Stimulated activated CD4-positive, alpha-beta T cell treated with anti-CD3 and anti-CD28 coated beads, Interleukin-2, amount 100 ng/mL, for 48 hours (primary cell): ENCODE measurements around the gene PTGFRN.

Experiments used
- DNase-seq, 2 donors: peaks; one replicate each; pipeline ENCODE4 v3.0.0-alpha.2; 2020

PTGFRN gene

GRCh38 chr1:116891396-116892079 lies 18.2 kb upstream of the PTGFRN start:
- DNase-seq, result no peak

DNA sequence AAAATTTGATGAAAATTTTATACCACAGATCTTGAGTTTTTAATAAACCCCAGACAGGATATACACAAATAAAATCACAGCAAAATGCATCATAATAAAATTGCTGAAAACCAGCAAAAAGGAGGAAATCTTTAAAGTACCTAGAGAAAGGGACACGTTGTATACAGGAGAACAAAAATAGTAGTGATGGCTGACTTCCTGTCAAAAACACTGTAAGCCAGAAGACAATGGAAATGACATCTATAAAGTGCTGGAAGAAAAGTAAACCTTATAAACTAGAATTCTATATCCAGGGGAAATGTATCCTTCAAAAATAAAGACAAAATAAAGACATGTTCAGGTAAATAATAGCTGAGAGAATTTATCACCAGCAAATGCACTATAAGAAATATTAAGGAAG lies 14.6 kb upstream of the PTGFRN start:
- no peak for DNase-seq

DNA sequence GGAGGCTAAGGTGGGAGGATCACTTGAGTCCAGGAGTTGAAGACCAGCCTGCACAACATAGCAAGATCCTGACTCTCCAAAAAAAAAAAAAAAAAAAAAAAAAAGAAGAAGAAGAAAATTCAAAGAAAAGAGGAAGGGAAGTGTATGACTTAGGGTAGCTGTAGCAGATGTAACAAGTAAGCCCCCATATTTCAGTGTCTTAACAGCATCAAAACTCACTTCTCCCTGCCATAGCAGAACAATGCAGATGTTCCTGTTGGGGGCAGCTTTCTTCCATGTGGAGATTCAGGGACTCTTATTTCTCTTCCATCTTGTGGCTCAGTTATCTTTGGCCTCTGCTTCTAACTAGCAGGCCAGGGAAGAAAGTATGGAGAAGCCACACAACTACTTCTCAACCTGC lies 10.2 kb upstream of the PTGFRN start:
- DNase-seq, result no peak

DNA sequence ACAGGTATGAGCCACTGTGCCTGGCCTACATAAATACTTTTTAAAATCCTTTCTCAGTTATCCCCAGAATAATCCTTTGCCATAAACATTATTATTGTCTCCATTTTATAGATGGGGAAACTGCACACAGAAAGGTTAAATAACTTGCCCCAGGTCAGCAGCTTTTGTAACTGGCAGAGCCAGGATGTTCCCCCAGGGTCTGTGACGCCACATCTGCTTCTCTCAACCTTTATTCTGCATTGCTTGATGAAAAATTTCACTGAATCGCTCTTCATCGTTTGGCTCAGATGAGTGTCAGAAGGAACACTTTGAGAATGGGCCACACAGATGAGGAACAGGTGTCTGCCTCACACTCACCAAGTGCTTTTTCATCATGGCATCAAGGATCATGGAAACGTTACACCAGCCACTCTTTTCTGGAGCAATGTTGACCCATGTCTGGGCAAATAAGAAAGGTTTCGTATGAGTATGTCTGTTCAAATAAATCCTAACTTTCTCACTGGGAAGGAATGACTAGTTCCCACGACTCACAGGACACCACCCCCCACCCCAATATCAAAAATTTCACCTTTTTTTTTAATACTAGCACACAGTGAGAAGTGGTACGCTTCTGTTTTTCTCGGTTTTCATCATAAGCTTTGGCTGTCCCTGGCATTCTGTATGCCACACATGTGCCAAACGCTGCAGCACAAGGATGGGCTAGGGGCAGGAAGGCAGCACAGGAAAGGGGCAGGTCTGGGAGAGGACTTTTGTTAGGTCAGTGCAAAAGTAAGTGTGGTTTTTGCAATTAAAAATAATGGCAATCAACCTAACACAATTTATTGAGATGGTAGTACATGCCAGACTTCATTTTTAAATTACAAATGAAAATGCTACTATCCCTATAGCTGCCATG lies 9.0 kb upstream of the PTGFRN start:
- DNase-seq, result no peak

DNA sequence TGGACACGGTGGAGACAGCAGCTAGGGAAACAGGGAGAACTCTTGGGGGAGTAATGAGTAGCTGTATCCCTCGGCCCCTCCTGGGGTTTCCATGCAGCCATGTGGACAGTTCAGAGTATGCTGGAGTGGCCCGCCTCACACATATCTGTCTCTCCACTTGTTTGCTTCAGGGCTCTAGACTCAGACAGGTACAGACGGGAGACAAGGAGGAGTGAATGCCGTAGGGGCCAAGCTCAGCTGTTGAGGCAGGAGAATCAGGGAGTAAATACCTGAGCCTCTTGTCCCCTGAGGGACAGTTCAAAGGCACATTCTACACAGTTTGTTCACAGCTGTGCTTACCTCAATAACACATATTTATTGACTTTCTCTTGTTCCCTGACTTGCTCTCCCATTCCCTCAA lies 7.7 kb upstream of the PTGFRN start:
- DNase-seq, result no peak

DNA sequence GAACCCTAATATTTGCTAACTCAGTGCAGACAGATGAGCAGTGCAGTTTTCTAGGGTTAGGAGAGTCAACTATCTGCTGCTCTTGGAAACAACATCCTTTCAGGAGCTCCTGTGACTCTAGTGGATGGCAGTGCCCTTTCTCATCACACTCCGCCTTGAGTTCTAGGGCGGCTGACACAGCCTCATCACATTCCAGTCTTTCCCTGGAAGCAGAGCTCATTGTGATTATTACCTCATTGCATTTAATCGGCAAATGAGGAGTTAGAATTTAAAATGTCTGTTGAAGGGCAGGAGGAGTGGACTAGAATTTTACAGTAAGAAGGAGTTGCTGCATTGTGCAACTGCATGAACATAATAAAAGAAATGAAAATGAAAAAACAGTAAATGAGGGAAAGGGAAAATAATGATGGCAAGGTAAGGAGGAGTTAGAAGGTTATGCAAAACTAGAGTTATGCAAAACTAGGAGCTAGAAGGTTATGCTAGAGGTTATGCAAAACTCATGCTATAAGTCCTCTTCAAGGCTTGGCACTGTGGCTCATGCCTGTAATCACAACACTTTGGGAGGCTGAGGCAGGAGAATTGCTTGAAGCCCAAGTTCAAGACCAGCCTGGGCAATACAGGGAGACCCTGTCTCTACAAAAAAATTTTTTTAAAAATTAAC lies 6.9 kb upstream of the PTGFRN start:
- DNase-seq, result no peak

DNA sequence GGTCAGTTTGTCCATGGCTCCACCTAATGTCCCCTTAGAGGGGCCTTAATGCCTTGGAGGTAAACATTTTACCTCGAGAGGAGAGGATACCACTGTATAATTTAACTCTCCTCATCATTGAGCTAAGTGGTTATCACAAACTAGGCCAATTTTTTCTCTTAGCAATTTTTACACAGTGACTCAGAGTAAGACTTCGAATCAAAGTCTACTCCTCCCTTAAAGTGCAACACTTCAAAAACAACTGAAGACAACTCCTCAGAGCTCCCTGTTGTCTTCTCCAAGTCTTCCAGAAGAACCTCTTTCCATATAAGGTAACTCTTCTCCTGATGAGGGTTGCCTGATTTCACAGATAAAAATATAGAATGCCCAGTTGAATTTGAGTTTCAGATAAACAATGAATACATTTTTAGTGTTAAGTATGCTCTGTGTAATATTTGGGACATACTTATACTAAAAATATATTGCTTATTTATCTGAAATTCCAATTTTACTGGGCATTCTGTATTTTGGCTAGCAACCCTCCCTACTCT lies 4.9 kb upstream of the PTGFRN start:
- no peak for DNase-seq

GRCh38 chr1:116906812-116907211 lies 2.9 kb upstream of the PTGFRN start:
- DNase-seq, result no peak

DNA sequence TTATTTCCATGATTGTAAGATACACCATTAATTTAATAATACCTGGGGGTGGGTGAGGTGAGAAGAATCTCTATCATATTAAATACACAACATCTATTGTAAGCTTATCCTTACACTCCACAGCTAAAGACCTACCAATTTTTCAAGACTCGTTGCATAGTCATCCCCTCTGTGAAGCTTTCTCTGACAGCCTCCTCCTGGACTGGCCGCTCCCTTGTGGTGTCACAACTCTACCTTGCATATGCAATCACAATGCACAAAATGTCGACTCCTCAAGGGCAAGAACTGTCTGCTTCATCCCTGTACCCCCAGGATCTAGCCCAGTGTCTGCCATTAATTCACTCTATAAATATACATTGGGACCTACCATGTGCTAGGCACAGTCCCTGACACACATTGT lies 2.4 kb upstream of the PTGFRN start:
- no peak for DNase-seq

DNA sequence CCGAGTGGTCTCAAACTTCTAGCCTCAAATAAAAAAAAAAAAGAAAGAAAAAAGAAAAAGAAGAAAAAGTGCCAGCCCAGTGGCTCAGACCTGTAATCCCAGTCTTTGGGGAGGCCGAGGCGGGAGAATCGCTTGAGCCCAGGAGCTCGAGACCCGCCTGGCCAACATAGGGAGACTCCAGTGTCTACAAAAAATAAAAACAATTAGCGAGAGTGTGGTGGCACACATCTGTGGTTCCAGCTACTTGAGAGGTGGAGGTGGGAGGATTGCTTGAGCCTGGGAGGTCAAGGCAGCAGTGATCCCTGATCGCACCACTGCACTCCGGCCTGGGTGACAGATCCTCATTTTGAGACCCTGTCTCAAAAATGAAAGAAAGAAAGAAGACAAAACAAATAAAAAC lies 1.4 kb upstream of the PTGFRN start:
- no peak for DNase-seq

DNA sequence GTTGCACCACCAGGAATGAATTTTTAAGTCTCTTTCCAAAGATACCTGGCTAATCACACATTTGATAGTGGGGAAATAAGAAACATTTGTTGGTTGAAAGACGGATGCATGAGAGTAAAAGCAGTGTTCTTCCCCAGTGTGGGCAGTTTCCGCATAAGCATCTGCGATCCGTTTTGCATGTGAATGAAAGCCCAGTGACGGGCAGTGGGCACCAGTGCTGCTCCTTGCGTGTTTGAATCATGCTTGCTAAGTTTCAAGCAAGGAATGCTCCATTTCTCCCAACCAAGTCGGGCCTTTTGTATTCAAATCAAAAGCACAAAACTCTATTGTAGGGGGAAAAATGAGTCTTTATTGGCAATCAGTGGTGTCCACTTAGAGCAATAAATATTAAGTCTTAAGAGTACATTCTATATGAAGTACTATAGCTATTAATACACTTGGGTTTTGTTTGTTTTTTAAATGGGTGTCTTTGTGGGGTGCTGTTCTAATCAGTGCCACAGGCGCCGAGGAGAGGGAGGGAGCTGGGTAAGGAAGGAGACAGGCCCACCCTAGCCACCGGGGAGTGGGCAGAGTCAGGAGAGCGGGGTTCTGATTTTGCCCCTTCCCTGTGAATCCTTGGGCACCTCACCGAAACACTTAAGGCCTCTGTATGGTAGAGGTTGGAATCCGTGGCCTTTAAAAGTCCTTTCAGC lies 750 bp upstream of the PTGFRN start:
- no peak for DNase-seq

- peak; percentile 15 to 40 for DNase-seq
Measured at GRCh38 chr1:116910379-116911187, 867 bp downstream of the PTGFRN start.

- DNase-seq, result no peak
Measured at GRCh38 chr1:116911188-116911553, 1.5 kb downstream of the PTGFRN start.

- no peak for DNase-seq
Measured at GRCh38 chr1:116911779-116912469, 2.2 kb downstream of the PTGFRN start.

DNA sequence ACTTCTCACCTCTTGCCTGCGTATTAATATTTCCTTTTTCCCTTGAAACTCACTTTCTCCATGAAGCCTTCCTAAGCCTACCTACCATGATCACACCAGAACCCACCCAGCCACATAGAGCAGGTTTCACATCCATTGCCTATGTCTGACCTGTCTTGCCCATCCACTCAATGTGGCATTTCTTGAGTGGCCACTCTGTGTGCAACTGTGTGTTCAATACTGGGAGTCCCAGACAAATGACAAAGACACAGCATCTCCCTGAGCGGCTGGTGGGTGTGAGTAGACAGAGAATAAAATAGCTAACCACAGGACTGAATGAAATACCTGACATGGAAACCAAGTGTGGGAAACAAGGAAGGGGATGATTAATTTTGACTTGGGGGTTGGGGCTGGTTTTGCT lies 3.1 kb downstream of the PTGFRN start:
- no peak for DNase-seq

- DNase-seq, result no peak
Measured at GRCh38 chr1:116913941-116914340, 4.2 kb downstream of the PTGFRN start.

GRCh38 chr1:116914667-116915066 lies 5.0 kb downstream of the PTGFRN start:
- no peak for DNase-seq

GRCh38 chr1:116915086-116915661 lies 5.5 kb downstream of the PTGFRN start:
- DNase-seq, result no peak

DNA sequence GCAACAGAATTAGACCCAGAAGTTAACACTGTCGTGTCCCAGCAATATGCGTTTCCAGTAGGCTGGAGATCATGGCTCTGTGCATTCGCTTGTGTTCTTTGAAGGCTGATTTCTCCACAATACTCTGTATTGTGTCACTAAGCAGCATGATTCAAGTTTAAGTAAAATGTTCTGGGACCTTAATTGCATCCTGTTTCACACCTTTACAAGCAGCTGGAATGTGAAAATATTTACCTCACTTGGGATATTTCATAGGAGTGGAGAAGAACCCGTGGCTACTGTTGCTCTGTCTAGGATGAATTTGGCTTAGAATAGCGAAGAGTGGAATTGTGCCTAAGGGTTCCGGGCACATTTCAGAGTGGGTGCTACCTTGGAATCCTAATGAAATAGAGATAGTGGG lies 6.3 kb downstream of the PTGFRN start:
- DNase-seq, result no peak

GRCh38 chr1:116916533-116917445 lies 7.1 kb downstream of the PTGFRN start:
- DNase-seq, result no peak
